HL-60/S4 treated with phorbol 12-myristate 13-acetate at 8.2 ng/mL for 4 days and 3 days (cell line): ENCODE results near the gene GPBP1.
"Not testable (repeated sequence)": the region's sequence is repeated elsewhere in the genome, so short reads cannot be mapped to it uniquely, and the experiment has no call there.

Experiments
- in situ Hi-C: fragments of 300-500 bp; cut with MboI; formaldehyde crosslinking; loops from 2 replicates; pipeline ENCODE4 v1.15.0; 2022; ENCODE audit warnings: low sequenced_read_pairs

The GPBP1 gene

DNA sequence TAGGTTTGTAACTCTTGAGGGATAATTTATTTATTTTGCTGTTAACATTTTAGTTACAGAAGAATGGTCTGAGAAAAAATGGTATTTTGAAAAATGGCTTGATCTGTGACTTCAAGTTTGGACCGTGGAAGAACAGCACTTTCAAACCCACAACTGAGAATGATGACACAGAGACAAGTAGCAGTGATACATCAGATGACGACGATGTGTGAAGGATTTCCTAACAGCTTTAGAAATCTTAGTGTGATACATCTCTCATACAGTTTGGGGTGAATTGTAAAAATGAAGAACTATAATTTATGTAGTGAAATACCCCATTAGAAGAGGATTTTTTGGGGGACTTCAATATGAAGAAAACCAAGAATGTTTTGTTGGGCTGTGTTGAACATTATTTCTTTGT lies 88.7 kb downstream of the GPBP1 start:
- in situ Hi-C loops: no loop called here

DNA sequence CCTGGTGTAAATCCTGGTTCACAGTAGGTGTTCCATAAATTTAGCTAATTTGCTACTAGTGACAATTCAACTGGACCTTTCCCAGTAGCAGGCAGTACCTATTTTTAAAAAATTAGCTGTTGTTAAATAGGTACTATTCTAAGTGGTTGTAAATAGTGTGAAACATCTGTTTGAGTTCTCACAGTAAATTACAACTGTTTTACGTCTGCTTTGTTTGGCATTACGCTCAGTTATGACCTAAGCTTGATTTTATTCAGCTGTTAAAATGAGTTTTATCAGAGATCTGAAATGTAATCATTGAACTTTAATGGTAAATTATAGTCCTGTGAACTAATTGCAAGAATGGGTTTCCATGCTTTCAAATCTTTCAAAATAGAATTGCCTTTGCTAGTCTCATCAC lies 93.9 kb downstream of the GPBP1 start:
- in situ Hi-C loops: no loop called here

DNA sequence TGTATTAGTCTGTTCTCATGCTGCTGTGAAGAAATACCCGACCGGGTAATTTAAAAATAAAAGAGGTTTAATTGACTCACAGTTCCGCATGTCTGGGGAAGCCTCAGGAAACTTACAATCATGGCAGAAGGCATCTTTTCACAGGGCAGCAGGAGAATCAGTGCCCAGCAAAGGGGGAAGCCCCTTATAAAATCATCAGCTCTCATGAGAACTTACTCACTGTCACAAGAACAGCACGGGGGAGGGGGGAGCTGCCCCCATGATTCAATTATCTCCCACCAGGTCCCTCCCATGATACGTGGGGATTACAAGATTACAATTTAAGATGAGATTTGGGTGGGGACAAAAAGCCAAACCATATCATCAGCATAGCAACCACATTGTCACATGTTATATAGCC lies 102.5 kb downstream of the GPBP1 start:
- in situ Hi-C loops: no loop called here

DNA sequence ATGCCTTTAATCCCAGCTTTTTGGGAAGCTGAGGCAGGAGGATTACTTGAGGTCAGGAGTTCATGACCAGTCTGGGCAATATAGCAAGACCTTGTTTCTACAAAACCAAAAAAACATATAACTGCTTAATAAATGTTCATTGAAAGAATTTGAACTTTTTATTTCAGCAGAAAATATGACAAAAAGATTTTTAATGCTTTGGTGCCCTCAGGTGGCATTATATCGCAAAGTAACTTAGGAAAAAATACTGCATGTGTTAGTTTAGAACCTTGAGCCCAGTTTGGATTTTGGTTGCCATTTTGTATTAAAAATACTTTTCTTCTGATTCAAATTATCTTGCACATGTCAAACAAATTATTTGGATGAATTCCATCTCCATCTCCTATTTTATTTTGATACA lies 103.2 kb downstream of the GPBP1 start:
- in situ Hi-C loops: no loop called here

DNA sequence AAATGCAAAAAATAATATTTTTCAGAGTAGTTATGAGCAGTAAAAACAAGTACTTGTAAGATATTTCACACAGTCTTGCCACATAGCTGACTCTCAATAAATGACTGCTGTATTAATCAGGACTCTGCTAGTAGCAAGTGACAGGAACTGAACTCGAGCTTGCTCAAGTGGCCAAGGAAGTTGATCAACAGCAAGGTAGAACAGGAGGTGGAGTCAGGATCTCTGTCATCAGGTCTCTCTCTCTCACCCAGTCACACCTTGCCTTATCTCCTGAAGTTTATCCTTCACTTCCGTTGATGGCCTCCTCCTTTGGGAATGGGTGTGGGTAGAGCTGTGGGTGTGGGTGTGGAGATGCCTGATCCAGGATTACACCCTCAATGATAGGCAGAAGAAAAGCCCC lies 107.0 kb downstream of the GPBP1 start:
- in situ Hi-C loops: no loop called here

DNA sequence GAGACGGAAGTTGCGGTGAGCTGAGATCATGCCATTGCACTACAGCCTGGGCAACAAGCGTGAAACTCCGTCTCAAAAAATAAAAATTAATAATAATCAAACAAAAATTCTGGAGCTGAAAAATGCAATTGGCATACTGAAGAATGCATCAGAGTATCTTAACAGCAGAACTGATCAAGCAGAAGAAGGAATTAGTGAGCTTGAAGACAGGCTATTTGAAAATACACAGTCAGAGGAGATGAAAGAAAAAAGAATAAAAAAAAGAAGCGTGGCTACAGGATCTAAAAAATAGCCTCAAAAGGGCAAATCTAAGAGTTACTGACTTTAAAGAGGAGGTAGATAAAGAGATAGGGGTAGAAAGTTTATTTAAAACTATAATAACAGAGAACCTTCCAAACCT lies 111.2 kb downstream of the GPBP1 start:
- in situ Hi-C loops: not testable (repeated sequence)

DNA sequence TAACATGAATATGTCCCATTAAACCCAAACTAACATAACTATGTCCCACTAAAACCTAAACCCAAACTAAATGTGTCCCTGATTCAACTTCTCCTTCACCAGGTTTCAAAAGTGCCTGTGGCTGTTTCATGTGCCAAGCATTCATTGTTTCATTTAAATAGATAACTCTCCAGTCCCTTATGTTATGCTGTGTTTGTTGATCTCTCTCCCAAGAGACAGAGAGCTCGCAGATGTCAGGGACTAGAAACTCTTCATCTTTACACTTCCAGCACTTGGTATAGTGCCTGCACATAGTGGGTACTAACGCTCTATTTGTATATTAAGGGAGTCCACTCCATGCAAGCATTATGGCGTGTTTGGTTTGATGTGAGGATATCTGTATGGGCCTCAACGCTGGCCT lies 118.0 kb downstream of the GPBP1 start:
- in situ Hi-C loops: no loop called here

DNA sequence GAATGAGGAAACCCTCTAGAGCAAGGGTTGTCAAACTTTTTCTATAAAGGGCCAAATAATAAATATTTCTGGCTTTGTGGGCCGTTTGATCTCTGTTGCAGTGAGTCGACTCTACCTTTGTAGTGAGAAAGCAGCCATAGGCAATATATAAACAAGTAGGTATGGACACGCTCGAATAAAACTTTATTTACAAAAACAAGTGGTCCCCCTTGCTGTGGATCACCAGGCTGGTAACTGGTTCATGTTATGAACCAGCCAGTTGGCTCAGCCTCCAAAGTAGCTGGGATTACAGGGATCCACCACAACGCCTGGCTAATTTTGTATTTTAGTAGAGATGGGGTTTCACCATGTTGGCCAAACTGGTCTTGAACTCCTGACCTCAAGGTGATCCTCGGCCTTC lies 118.5 kb downstream of the GPBP1 start:
- in situ Hi-C loops: no loop called here

DNA sequence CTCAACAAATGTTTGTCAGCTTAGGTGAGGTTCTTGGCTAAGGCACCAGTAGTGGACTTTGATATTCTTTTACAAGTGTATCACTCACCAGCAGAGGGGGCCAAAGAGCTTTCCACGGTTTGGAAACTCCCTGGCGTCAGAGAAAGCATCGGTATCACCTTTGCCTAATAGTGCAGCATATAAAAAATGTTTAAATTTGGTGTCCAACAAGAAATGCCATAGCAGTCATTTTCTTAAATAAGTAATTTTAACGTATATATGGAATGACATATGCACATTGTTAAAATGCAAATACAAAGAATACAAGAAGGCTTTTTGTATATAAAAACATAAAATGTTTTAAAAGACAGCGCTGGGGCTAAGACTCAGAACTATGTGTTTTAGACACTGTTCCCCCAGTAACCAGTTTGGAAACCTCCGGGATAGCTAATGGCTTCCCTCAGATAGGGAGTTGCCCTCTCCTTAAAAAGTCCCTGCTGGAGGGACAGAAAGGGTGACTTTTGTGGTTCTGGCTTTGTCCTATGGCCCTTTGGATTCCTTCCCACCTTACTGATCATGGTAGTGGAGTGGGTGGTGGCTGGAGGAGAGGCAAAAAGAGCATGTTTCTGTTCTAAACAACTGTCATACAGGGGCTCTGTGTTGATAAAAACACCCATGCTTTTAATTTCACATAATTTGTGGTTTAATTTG lies 124.6 kb downstream of the GPBP1 start:
- in situ Hi-C loops: no loop called here

DNA sequence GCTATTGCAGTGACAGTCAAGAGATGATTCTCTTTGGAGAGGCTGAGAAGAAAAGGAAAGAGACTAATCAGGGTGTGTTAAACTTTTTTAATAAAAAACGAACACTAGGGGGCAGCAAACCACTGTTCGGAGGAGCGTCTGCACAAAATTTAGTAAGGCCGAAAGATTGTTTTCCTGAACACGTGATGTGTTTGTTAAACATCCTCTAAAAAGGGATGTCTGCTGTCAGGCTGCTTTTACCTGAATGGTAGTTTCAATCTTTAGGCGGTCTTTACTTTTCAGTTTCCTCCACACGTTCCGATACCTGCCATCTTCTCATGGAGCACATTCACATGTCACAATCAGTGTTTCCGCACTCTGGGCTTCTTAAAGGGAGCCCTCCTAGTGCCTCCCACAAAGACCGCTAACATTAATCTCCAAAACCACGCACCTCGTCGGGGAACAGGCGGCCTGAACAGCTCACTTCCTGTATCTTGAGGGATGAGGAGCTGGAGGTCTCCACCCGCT lies 125.2 kb downstream of the GPBP1 start:
- in situ Hi-C loops: no loop called here

DNA sequence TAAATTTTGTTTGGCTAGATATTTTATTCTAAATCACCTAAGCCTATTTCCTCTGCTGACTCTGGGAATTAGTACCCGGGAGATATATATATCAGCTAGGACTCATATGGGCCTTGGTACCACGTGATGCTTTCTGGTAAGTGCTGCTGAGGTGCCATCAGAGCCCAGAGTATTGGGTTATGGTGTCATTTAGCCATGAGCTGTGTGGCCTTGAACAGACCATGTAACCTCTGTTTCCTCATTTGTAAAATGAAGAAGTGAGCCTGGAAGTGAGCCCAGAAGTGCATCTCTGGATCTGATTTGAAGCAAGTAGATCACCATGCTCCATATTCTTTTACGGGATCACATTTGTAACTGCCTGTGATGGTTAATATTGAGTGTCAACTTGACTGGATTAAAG lies 126.1 kb downstream of the GPBP1 start:
- in situ Hi-C loops: no loop called here

DNA sequence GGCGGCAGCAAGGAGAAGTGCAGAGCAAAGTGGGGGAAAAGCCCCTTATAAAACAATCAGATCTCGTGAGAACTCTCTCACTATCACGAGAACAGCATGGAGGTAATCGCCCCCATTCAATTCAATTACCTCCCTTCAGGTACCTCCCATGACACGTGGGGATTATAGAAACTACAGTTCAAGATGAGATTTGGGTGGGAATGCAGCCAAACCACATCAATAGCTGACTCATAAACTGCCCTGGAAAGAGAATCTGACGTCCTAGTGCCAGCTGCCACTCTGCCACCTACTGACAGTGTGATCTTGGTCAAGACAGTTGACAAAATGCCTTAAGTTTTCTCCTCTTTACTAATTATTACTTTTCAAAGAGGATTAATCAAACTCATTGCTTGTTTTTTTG lies 128.3 kb downstream of the GPBP1 start:
- in situ Hi-C loops: no loop called here

DNA sequence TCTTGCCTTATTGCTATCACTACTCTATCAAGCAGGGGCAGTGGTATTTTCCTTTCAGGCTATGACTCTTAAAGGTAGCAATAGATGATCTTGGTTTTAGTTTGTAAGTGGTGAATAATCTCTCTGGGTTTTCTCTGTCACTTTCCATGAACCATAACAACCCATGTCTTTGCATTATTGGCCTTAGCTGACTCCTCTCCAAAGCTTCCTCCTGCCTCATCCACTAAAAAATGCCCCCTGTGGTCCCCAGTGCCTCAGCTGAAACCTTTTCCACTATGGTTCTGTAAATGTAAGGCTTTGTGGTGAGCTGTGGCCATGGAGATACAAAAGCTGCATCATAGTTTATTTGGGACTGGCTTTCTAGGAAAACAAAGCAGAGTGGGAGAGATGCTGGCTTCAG lies 128.8 kb downstream of the GPBP1 start:
- in situ Hi-C loops: no loop called here

DNA sequence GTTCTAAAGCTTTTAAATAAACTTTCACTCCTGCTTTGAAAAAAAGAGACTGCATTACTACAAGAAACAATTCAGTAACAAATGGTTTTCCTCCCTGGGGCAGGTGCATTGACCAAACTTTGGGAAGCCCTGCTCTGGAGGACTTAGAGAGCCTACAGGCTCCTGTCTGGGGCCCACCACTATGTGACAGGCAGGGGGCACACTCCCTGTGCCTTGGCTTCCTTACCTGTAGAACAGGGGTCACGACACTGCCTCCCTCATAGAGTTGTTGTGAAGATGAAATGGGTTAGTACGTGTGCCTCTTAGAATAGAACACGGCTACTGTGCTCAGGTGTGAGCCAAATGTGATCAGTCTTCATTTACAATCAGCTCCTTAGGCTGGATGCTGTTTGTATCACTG lies 130.1 kb downstream of the GPBP1 start:
- in situ Hi-C loops: no loop called here

DNA sequence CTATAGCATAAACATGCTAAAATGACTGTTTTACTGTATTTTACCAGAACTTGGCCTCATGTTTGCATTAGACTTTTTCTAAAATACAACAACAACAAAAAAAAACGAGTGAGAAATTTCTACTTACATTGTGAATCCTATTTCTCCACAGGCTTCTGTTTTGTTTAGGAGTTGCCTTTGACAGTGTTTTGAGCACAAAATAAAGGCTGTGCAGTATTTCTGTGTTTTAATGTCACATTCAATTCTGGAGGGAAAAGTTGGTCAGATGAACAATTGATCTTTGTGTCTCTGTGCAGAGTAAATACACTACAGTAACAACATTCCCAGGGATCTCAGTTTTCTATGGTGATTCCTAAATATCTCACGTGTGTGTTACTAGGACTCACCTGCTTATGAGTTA lies 131.1 kb downstream of the GPBP1 start:
- in situ Hi-C loops: no loop called here

DNA sequence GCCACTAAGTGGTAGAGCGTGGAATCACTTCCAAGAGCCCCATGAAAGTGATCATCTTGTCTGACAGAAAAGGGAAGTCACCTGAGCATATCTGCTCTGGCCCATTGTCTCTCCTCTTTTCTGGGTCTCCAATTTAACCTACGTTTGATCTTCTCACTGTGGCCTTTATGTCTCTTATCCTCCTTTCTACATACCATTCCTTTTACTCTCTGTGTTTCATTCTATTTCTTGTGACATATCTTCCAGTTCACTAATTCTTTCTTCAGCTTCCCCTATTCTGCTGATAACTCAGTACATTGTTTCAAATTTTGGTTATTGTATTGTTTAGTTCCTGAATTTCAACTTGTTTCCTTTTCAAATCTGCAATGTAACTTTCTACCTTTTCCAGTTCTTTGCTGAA lies 132.5 kb downstream of the GPBP1 start:
- in situ Hi-C loops: no loop called here

DNA sequence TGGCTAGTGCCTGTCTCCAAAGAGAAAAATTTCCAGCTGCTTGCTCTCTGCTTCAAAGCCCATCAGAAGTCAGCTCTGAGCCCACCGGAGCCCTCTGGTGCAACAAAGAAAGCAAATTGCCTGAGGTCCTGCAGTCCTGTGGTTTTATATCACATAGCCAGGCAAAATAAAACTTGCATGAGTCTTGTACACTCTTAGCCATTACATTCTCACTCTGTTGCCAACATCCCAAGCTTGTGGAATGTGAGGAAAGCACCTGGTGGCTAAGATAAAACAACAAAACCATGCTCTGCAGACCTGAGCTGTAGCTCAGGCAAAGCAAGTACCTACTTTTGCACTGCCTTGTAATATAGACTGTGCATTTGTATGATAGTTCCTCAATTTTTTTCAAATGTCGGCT lies 133.7 kb downstream of the GPBP1 start:
- in situ Hi-C loops: no loop called here

DNA sequence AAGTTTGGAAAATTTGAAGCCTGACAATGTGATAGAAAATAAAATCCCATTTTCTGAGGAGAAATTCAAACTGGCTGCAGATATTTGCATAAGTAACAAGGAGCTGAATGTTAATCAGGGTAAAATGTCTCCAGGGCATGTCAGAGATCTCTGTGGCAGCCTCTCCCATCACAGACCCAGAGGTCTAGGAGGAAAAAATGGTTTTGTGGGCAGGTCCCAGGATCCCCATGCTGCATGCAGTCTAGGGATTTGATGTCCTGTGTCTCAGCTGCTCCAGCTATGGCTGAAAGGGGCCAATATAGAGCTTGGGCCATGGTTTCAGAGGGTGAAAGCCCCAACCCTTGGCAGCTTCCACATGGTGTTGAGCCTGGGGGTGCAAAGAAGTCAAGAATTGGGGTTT lies 135.2 kb downstream of the GPBP1 start:
- in situ Hi-C loops: not testable (repeated sequence)

DNA sequence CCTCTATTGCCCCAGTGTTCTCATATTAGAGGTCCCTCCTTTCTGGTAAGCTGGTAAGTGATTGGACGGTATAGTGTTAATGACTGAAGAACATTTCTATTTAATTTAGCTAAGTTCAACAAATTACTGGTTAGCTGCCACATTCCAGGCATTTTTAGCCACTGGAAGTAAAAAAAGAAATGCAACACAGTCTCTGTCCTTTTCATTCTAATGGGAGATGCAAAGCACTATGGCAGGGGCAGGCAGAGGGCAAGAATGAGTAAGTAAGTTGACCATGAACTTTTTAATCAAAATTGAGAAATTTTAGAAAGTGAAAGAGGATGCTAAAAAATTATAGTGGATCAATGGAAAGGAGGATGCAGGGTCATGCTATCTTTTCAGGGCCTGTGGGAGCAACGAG lies 137.4 kb downstream of the GPBP1 start:
- in situ Hi-C loops: no loop called here

DNA sequence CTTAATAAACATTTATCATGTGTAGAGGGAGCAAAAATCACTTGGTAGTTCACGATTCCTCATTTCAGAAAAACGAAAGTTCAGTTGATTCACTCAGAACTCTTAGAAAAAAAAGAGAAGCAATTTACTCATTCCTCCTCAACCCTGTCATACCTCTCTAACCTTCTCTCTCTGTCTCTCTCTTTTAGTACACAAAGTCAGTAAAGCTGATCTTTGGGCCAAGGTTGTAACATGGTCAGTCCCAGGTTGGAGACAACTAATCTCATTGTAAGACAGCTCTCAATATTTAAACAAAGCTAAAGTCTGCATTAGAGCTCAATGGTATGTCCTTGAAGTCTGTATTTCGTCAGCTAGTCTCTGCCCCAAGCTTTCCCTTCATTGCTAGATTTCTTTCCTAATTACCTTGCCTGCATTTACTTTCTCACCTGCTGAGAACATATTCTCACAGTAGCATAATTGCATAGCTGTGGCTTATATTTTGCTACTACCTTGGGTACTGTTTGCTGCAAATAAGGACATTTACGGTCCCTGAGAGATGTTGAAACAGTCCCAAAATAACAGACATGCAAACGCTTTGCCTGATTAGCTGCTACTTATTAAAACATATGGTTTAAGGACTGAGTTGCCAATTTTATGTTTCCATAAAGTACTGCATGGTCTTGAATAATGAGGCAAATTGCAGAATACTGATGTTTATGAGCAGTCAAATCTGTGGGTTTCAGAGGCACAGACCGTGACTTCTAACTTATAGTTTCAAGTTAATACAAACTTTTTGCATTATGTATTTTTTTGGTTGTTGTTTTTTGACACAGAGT lies 138.3 kb downstream of the GPBP1 start:
- in situ Hi-C loops: no loop called here

DNA sequence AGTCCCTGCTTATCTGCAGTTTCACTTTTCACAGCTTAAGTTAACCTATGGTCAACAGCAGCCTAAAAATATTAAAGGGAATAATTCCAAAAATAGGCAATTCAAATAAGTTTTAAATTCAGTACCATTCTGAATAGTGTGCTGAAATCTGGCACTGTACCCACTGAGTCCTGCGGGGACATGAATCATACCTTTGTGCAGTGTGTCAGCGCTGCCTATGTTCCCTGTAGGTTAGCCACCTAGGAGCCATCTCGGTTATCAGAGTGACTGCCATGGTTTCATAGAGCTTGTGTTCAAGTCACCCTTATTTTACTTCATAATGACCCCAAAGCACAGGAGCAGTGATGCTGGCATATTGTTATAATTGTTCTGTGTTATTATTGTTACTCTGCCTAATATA lies 139.9 kb downstream of the GPBP1 start:
- in situ Hi-C loops: no loop called here
